ENCODE data around the gene CLDN34.

- TF ChIP-seq CTCF (IDR thresholded peaks at IDR 0.05) = no peak
- TF ChIP-seq POLR2A (IDR thresholded peaks at IDR 0.05) = no peak
- no peak for TF ChIP-seq EP300 (IDR thresholded peaks at IDR 0.05)
- no peak for TF ChIP-seq POLR2AphosphoS5 (IDR thresholded peaks at IDR 0.05)
Measured at GRCh38 chrX:9952300-9952699, 14.9 kb upstream of the CLDN34 start.

Measured in upper lobe of left lung (tissue), 4 donors.